GM12874 (cell line): ENCODE results near the gene CTCFL.

Experiments
- TF ChIP-seq, protein P1 (sequence below): IDR thresholded peaks from 2 replicates; pipeline ENCODE4 v1.5.1; 2011; ENCODE audit warnings: low read depth, mild to moderate bottlenecking, control low read depth, low read length, moderate library complexity; ENCODE audit not compliant: insufficient read depth

Gene CTCFL

DNA sequence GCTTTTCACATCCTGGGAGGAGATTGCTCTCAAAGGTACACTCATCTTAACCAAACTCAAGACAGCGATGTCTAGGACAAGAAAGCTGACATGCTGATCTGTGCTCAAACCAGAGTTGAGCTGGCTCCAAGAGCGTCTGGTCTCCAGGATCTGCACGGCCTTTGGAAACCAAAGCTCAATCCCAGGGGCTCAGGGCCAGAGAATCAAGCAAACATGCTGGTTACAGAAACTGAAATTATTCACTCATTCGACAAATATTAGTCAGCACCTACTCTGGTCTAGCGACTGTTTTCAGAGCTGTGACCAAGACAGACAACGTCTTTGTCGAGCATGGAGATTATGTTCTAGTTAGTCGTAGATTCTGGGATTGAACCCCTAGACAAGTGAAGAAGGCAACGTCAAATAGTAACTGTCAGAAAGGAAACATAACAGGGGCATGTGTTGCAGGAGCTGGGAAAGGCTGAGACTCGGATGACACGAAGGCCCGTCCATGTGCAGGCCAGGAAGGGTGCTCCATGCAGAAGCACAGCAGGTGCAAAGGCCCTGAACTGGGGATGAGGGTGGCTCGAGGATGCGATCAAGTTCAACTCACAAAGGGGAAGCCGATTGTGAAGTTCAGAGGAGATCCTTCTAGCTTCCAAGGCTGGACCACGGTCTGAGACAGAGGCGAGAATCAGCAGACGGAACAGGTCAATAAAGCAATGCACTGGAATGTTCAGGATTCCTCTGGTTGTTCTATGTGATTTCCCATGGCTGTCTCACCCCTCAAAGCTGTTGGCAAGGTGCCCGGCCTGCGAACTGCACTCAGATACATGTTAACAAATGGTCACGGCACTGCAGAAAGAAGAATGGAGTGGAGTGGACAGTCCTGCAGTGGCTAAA lies 23.5 kb upstream of the CTCFL start:
- TF ChIP-seq, protein P1, sequence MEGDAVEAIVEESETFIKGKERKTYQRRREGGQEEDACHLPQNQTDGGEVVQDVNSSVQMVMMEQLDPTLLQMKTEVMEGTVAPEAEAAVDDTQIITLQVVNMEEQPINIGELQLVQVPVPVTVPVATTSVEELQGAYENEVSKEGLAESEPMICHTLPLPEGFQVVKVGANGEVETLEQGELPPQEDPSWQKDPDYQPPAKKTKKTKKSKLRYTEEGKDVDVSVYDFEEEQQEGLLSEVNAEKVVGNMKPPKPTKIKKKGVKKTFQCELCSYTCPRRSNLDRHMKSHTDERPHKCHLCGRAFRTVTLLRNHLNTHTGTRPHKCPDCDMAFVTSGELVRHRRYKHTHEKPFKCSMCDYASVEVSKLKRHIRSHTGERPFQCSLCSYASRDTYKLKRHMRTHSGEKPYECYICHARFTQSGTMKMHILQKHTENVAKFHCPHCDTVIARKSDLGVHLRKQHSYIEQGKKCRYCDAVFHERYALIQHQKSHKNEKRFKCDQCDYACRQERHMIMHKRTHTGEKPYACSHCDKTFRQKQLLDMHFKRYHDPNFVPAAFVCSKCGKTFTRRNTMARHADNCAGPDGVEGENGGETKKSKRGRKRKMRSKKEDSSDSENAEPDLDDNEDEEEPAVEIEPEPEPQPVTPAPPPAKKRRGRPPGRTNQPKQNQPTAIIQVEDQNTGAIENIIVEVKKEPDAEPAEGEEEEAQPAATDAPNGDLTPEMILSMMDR, result no peak

DNA sequence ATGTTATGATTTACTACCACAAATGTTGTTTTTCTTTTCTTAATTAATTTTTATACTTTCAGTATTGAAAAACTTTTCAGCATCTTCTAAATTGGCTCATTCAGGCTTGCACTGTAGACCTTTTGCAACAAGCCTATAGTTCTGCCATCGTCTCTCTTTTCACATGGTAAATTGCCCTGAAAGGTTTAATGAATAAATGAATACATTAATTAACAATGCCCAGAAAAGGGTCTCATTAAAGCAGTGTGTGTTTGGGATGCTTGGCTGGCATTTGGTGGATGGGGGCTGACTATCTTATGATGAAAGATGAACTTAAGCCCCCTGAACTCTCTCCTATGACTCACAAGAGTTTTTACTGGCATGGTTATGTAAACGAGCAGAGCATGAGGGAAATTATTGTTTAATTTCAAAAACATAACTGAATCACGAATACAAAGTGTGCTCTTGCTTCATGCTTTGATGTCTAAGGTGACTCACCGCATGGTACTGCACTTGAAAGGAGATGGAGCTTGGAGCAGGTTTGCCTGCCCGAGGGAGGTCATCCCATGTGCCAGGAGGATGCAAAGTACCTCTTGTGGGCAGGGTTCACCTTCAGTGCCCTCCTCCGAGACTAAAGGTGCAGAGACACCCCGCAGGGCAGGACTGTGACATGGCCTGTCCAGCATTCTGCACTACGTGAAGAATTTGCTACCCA lies 22.2 kb upstream of the CTCFL start:
- TF ChIP-seq, protein P1, result no peak

DNA sequence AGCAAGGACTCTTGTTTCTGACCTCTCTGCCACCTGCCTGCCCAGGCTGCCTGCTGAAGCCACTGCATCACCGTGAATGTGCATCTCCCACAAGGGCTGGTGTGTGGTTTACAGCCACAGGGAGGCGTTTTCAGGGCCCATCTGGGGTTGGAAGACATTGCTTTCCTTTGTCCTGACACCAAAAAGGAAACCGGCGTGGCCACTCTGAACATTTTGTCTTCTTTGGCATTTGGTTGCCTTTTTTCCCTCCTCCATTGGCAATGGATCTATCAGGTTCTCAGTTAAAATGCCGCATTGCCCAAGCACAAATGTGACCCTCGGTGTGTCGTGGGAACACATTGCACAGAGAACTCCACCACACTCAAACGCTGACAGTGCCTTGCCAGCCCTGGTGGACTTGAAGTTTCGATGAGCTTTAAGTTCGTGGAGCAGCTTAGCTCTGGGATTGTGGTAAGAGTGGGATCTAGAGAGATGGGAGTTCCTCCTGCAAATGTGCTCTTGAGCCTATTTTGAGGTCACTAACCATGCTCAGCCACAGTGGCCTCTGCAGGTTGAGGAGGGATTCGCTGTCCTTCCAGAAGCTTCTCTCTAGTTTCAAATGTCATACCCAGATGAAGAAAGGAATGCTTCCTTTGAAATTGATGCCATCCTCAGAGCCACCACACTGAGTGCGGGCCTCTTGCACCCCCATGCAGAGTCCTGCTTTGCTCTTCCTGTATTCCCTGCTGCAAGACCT lies 21.2 kb upstream of the CTCFL start:
- TF ChIP-seq, protein P1, result no peak

DNA sequence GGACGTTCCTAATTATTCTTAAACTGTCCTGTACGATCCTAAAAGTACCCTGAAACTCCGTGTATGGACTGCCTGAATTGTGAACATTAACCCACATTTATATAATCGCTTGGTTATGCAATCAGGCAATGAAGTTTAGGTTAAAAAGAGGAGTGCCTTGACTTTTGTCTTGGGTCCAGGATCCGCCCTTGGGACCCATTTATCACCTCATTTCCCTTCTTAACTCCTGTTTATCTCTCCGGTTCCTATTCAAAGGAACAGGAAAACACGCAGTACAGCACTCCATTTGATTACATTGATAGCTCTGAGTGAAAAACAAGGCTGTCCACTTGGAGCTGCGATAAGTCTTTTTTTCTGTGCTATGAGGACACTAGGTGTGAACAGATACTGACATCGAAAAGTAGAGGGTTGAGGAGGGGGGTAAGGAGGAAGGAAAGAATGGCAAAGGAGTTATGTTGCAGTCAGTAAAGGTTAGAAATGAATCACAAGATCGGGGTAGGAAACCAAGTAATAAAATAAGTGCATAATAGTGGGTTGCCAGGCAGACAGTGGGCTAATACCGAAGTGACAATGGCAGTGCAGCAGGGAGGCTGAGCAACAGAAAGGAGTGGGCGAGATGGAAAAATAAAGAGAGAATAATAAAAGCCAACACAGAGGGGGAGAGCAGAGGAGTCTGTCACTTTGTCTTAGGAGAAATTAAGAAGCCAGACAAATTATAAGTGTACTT lies 20.1 kb upstream of the CTCFL start:
- TF ChIP-seq, protein P1, result no peak

DNA sequence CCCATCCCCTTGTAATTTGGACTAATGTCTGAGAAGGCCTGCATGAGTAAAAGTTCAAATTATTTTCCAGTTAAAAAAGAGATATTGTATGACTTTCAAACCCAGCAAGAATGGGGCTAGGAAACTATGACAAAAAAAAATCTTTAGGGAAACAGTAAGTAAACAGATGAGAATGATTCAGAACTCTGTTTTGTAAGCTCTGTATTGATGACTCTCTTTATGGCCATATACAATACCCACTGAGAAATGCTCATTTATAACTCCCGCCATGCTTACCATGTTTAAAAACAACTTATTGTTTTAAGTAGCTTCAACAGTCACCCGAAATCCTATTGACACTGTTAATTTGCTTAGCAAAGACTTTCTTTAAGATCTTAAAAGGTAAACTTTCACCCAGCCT lies 18.8 kb upstream of the CTCFL start:
- TF ChIP-seq, protein P1, result no peak

DNA sequence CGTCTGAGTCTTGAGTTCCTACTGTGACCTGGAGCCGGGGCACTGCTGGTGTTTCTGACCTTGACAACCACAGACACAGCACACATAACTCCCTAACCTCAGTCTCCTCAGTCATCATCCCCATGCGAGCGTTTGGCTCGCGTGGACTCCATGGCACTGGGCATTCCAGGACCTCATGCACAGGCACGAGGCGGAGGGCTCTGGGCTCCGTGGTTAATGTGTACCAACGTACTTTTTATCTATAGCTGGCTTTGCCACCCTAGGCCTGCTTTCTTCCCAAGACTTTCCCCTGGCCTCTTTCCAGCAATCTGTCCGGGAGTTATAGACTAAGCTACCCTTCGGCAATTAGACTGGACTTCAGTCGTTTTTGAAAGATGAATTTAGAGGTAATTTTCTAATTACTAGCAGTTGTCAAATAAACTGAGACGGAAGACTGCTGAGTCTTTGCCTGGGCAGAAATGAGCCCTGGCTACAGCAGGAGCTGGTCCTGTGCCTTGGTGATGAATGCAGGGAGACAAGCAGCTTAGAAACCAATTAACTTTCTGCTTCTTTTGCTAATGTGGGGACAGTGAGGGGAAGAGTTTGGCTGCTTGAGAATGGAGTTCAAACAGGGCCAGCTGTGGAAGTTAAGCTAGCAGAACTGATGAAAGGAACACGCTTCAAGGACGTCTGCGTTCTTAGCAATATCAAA lies 16.1 kb upstream of the CTCFL start:
- TF ChIP-seq, protein P1, result no peak
